GM21515 (cell line): ENCODE data around the gene CFAP92.

ENCODE experiments used
- ATAC-seq: cut with Tn5 transposase; IDR thresholded peaks from one replicate; pipeline ENCODE4 v1.9.1; 2021; ENCODE audit not compliant: unreplicated experiment

The CFAP92 gene

GRCh38 chr3:128993461-128994172 is at the start of gene CFAP92:
Gene CFAP92 (minus strand): TSS chr3:128994076. CDS start chr3:128993304, 772 bp downstream.
- peak; percentile 89 for ATAC-seq

GRCh38 chr3:129040579-129041300 is 46.9 kb upstream of the CFAP92 start:
- no peak for ATAC-seq

GRCh38 chr3:129040039-129040336 is 46.1 kb upstream of the CFAP92 start:
- no peak for ATAC-seq

- ATAC-seq, result no peak
Measured at GRCh38 chr3:129039271-129040038, 45.6 kb upstream of the CFAP92 start.

GRCh38 chr3:129038121-129038855 is 44.4 kb upstream of the CFAP92 start:
- no peak for ATAC-seq

- ATAC-seq, result no peak
Measured at GRCh38 chr3:129037093-129037419, 43.2 kb upstream of the CFAP92 start.

GRCh38 chr3:129036222-129037092 is 42.6 kb upstream of the CFAP92 start:
- ATAC-seq, result no peak

- ATAC-seq, result no peak
Measured at GRCh38 chr3:129035360-129036221, 41.7 kb upstream of the CFAP92 start.

GRCh38 chr3:129034642-129035041 is 40.8 kb upstream of the CFAP92 start:
- ATAC-seq, result no peak

GRCh38 chr3:129033633-129034321 is 39.9 kb upstream of the CFAP92 start:
- ATAC-seq, result no peak

- ATAC-seq, result no peak
Measured at GRCh38 chr3:129033151-129033550, 39.3 kb upstream of the CFAP92 start.

- no peak for ATAC-seq
Measured at GRCh38 chr3:129032716-129033115, 38.8 kb upstream of the CFAP92 start.

GRCh38 chr3:129031476-129032215 is 37.8 kb upstream of the CFAP92 start:
- ATAC-seq, result no peak

GRCh38 chr3:129030611-129031010 is 36.7 kb upstream of the CFAP92 start:
- no peak for ATAC-seq

GRCh38 chr3:129028866-129029265 is 35.0 kb upstream of the CFAP92 start:
- ATAC-seq, result no peak

- no peak for ATAC-seq
Measured at GRCh38 chr3:129027544-129027880, 33.6 kb upstream of the CFAP92 start.

- peak; percentile 97 for ATAC-seq
Measured at GRCh38 chr3:129026728-129027543, 33.1 kb upstream of the CFAP92 start.
